Peyer's patch (tissue), 4 donors: ENCODE data around the gene PANK1.

Source experiments
- POLR2A ChIP-seq, 2 donors: fragments of 450-650 bp; IDR thresholded peaks; one replicate each; pipeline ENCODE4 v1.5.1; 2017; ENCODE audit warnings: antibody characterized with exemption in 2 of 2, mild to moderate bottlenecking in 2 of 2, moderate library complexity in 2 of 2
- TF ChIP-seq, protein P1 (sequence below), 6 experiments: fragments of 450-650 bp in 4 of 6; fragments of 200-600 bp in 2 of 6; sonication (generic) in 1 of 6; IDR thresholded peaks; one replicate each; pipeline ENCODE4 v1.5.1; 2017 to 2019; ENCODE audit warnings: antibody characterized with exemption in 6 of 6, mild to moderate bottlenecking in 3 of 6, moderate library complexity in 1 of 6

DNA sequence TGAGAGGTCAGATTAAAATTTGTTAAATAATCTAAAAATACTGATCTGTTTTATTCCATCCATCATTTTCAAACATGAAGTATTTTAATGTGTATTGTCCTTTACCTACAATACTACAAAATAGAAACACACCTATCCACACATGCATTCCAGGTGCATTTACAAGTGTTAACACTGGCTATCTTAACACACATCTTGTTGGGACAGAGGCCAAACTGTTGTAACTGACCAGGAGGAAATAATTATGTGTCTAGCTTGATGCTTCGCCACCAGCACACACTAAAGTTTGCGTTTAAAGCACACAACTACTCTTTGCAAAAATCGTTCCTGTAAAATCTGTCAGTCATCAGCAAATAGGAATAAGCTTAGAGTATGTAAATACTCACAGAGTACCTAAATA lies 2.8 kb downstream of the PANK1 start:
- TF ChIP-seq, protein P1, sequence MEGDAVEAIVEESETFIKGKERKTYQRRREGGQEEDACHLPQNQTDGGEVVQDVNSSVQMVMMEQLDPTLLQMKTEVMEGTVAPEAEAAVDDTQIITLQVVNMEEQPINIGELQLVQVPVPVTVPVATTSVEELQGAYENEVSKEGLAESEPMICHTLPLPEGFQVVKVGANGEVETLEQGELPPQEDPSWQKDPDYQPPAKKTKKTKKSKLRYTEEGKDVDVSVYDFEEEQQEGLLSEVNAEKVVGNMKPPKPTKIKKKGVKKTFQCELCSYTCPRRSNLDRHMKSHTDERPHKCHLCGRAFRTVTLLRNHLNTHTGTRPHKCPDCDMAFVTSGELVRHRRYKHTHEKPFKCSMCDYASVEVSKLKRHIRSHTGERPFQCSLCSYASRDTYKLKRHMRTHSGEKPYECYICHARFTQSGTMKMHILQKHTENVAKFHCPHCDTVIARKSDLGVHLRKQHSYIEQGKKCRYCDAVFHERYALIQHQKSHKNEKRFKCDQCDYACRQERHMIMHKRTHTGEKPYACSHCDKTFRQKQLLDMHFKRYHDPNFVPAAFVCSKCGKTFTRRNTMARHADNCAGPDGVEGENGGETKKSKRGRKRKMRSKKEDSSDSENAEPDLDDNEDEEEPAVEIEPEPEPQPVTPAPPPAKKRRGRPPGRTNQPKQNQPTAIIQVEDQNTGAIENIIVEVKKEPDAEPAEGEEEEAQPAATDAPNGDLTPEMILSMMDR (IDR thresholded peaks at IDR 0.05): no peak
- no peak for TF ChIP-seq POLR2A (IDR thresholded peaks at IDR 0.05)
